NOMO-1 (cell line): ENCODE data around the gene RAB1A.
"Not testable (repeated sequence)": the region's sequence is repeated elsewhere in the genome, so short reads cannot be mapped to it uniquely, and the experiment has no call there.

Experiments used
- DNase-seq, 2 experiments: peaks; one replicate each; lab custom pipeline; 2025; ENCODE audit not compliant: unreplicated experiment in 2 of 2; lab: John Stamatoyannopoulos, UW

RAB1A gene

DNA sequence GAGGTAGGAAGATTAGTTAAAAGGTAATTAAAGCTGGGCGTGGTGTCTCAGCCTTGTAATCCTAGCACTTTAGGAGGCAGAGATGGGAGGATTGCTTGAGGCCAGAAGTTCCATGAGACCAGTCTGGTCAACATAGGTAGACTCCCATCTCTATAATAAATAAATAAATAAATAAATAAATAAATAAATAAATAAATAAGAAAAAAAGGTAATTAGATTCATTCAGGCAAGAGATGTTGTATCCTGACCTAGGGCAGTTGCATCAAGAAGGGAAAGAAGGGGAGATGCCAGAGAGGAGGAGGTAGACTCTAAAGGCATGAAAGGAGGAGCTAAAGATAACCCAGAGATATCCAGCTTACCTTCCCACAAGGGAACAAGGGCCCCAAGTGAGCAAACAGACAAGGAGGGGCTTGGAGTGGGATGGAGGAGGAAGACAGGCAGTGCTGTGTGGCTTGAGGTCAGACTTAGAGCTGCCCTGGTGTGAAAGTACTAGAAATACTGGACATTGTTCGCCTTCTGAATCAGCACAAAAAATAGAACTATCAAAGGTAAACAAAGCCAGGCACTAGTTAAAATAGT is 7.4 kb upstream of the RAB1A start:
- no peak for DNase-seq

DNA sequence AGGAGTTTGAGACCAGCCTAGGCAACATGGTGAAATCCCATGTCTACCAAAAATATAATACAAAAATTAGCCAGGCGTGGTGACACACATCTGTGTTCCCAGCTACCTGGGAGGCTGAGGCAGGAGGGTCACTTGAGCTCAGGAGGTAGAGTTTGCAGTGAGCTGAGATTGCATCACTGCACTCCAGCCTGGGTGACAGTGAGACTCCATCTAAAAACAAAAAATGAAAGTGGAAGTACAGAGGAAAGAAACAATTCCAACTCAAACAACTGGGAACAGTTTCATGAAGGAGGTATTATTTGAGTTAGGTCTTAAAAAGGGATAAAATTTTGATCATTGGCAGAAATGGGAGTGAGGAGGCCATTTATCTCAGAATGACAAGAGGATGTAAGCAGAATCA is 6.3 kb upstream of the RAB1A start:
- DNase-seq, result no peak

DNA sequence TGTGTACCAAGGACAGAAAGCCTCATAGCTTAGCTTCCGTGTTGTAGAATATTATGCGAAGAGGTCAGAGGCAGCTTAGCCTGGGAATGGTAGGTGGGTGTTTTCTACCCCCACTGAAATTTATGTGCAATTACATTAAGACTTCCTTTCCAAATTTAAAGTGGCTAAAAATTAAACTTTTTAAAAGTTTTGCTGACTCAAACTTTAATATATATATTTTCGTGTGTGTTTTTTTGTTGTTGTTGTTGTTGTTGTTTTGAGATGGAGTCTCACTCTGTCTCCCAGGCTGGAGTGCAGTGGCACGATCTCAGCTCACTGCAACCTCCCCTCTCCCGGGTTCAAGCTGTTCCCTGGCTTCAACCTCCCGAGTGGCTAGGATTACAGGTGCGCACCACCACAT is 4.3 kb upstream of the RAB1A start:
- DNase-seq, result no peak

DNA sequence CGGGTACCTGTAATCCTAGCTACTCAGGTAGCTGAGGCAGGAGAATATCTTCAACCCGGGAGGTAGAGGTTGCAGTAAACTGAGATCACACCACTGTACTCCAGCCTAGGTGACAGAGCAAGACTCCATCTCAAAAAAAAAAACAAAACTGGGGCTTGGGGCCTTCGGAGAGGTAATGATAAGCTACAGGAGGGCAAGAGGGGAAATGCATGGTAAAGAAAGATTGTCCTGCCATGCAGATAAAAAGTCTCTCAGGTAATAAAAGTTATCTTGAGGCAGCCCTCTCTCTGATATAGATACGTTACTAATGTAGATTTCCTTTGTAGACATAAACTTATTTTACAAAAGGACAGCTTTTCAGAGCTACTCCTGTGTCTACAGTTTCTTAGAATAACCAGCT is 3.7 kb upstream of the RAB1A start:
- no peak for DNase-seq

DNA sequence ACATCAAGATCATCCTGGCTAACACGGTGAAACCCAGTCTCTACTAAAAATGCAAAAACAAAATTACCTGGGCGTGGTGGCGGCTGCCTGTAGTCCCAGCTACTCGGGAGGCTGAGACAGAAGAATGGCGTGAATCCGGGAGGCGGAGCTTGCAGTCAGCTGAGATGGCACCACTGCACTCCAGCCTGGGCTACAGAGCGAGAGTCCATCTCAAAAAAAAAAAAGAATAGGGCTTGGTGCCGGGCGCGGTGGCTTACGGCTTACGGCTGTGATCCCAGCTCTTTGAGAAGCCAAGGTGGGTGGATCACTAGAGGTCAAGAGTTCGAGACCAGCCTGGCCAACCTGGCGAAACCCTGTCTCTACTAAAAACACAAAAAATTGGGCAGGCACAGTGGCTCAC is 3.0 kb upstream of the RAB1A start:
- not testable (repeated sequence) for DNase-seq

DNA sequence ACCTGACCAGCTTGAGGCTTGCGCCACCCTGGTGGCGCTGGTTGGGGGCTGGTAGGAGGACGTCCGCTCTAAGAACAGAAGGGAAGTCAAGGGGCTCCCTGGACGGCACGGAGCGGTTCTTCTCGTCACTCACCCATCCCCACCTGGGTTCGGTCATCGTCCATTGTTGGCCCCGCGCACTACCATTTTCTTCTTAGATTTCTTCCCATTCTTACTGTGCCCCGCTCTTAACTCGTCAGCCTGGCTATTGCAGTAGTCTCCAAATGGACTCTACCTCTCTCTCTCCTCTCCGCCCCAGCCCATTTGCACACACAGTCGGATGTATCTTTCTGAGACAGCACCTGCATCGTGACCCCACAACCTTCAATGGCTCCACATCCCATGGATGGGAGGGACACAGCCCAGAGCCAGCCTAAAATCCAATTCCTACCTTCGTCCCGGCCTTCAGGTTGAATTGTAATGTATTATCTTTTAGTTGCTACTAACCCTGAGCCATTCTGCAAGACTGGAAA is 814 bp upstream of the RAB1A start:
- DNase-seq, result peak; percentile 72 to 86

DNA sequence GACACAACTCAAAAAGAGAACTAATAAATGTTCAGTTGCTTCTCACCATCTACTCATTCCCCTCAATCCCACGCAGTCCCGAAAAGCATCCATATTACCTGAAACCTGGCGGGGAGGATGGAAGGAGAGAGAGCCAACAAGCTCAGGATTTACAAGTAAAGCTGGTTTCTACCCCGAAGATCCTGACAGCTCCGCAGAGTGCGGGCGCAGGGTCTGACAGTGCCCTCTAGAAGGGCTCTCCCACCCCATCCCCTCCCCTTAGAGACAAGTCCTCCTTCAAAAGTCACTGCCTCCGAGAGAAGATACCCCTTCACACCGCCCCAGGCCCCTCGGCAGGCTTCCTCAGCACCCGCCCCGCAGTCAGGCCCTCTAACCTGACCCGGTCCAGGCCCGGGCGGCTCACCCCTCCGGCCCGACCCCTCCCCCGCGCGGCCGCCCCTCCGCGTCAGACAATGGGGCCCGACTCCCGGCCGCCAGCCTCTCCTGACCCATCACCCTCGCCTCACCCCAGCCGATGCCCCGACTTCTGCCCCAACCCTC is 550 bp downstream of the RAB1A start:
- no peak for DNase-seq

DNA sequence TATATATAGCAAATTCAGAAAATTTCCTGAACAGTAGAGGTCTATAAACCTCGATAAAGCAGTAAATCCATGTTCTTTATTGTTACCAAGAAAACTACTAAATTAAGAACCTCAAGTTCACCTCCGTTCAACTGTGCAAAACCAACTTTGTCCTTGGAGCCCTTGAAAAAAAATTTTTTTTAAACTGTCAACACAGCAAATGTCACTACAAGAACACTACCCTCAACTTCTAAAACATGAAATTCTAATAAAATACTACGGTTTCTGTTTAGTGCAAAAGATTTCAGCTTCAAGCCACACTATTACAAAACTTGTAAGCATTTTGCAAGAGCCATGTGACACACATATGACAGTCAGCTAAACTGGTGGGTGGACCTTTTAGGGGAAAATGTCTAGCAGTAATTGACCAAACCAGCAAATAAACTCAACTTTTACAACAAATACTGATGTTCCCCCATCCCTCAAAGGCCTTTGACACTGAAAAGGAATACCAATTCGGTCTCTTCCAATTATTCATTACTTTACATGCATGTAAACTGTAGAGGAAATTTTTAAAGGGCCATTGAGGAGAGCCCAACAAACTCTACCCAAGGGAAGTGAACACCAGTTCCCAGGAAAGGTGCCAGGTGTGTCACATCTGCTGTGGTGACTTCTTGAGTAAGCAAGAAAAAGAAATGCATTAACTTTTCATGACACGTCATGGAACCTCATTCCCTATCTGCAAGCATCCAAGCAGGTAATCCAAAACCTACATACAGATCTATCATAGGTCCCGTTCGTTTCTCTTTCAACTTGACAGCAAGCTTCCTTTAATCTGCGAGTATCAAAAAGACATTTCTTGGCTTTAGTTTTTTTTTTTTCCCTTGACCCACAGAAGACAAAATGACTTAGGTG is 1.4 kb downstream of the RAB1A start:
- peak; percentile 70 to 86 for DNase-seq

DNA sequence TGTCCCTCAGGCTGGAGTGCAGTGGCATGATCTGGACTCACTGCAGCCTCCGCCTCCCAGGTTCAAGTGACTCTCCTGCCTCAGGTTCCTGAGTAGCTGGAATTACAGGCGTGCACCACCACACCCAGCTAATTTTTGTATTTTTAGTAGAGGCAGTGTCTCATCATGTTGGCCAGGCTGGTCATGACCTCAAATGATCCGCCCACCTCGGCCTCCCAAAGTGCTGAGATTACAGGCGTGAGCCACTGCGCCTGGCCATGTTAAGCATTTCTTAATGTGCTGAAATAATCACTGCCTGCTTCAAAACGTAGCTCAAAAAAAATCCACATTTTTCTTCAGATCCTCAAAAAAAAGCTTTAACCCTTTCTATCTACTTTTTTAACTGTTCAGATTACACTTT is 4.4 kb downstream of the RAB1A start:
- not testable (repeated sequence) for DNase-seq

DNA sequence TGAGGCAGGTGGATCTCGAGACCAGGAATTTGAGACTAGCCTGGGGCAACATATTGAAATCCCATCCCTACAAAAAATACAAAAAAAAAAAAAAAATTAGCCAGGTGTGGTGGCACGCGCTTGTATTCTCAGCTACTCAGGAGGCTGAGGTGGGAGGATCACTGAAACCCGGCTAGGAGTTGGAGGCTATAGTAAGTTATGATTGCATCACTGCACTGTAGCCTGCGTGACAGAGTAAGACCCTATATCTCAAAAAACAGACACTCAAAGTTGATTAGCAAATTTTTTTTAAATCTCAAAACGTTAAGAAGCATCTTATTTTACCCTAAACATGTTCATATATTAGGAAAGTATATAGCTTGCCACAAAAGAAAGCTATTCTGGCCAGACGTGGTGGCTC is 7.6 kb downstream of the RAB1A start:
- no peak for DNase-seq

DNA sequence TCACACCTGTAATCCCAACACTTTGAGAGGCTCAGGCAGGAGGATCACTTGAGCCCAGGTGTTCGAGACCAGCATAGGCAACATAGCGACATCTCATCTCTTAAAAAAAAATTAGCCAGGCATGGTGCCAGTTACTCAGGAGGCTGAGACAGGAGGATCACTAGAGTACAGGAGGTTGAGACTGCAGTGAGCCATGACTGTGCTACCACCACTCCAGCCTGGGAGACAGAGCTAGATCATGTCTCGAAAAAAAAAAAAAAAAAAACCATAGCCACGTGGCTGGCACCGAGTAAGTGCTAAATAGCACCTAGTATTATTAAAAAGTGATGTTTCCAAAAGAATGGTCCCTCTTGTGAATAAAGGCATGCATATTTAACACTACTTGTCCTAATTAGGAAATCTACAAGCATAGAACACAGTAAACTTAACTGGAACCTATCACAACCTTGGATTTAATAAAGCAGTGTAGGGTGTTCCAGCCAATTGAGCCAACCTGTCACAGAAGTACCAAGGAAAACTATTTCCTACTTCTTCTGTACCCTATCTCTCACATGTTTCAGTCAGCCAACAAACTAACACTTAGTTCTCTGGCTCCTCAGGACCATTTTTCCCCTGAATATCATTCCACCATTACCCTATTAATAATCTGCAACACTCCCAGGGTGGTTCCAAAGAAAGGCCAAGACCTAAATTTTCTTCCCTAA is 8.8 kb downstream of the RAB1A start:
- no peak for DNase-seq

DNA sequence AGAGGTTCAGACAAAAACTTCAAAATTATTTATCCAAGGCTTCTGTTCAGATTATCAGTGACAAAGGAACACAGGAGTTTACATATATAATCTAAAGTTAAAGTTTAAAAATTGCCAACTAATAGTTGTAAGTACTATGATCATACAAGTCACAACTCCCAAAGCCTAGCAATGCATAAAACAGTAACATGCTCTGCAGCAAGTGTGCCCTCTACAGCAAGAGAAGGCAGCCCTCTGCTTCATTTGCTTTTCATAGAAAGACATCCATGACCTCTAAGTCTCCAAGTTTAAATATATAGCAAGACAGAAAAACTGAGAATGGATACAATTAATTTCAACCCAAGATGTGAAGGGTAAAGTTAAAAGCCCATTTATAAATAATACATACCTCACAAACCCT is 13.3 kb downstream of the RAB1A start:
- no peak for DNase-seq

DNA sequence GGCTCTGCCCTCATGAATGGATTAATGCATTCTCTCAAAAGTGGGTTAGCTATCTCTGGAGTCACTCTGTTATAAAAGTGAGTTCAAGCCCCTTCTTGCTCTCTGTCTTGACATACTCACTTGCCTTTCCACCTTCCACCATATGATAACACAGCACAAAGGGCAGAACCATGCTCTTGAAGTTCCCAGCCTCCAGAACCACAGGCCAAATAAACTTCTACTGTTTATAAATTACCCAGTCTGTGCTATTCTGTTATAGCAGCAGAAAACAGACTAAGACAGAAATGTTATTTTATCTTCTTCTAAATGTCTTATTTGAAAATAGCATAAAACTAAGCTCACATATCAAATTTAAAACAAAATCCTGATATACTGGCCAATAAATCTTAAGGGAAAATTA is 15.0 kb downstream of the RAB1A start:
- no peak for DNase-seq

DNA sequence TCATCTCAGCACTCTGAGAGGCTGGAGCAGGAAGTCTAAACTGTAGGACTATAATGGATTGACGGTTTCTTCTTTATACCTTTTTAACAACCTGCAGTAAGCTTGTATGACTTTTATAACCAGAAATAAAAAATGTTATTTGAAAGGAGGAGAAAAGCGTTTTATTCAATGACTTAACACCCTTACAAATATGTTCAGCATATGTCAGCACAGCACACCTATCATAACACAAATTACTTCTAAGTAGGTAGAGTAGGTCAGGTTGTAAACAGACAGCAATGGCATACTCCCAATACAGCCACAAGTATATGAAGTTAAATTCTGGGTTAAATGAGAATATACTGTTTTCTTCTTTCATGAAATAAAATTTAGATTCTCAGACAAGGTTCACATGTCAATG is 16.1 kb downstream of the RAB1A start:
- no peak for DNase-seq

DNA sequence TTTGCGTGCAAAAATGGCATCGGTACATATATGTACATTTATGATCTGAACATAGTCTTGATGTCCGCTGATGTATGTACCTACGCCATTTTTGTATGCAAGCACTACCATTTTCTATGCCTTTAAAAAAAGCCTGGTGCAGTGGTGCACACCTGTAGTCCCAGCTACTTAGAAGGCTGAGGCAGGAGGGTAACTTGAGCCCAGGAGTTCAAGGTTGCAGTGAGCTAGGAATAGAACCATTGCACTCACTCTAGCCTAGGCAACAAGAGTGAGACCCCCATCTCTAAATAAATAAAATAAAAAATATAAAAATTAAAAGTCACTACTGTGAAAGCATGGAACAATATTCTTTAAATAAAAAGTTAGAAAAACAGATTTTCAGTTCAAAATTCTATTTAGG is 16.7 kb downstream of the RAB1A start:
- DNase-seq, result no peak

DNA sequence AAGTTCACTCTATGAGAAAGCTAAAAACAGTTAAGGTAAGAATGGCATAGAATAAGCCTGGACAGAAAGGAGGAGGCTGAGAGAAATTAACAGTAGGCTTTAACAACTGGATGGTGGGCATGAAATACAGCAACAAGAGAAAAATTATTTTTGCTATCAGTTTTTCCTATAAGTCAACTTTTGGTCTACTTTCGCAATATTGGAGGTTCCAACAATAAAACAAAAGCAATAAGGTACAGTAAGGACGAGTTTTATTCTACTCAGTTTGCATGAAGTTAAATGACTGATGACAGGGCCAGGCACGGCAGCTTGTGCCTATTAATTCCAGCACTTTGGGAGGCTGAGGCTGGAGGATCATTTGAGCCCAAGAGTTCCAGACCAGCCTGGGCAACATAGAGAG is 17.3 kb downstream of the RAB1A start:
- no peak for DNase-seq

DNA sequence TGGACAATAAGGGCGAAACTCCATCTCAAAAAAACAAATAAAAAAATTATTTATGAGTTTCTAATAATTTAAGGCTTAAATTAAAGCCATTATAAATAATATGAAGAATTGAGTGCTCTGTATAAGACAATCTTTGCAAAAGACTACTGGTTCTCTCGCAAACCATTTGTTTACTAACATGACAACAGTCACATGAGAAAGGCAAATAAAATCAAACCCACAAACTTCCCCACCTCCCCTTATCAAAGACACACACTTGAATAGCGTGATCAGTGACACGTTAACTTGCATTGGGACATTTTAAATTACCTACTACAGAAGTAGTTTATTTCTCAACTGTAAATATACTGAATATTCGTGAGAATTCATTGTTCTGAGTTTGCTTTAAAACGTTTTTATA is 21.1 kb downstream of the RAB1A start:
- no peak for DNase-seq

DNA sequence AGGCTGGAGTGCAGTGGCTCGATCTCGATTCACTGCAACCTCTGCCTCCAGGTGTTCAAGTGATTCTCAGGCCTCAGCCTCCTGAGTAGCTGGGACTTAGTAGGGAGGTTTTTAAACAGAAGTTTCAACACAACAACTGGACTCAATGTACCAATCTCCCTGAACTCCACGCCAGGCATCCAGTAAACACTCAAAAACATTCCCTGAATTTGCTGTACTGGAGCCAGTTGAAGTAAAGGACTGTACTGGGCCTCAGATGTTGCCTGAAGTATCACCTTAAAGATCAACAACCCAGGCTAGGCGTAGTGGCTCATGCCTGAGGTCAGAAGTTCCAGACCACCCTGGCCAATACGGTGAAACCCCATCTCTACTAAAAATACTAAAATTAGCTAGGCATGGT is 22.4 kb downstream of the RAB1A start:
- DNase-seq, result no peak

DNA sequence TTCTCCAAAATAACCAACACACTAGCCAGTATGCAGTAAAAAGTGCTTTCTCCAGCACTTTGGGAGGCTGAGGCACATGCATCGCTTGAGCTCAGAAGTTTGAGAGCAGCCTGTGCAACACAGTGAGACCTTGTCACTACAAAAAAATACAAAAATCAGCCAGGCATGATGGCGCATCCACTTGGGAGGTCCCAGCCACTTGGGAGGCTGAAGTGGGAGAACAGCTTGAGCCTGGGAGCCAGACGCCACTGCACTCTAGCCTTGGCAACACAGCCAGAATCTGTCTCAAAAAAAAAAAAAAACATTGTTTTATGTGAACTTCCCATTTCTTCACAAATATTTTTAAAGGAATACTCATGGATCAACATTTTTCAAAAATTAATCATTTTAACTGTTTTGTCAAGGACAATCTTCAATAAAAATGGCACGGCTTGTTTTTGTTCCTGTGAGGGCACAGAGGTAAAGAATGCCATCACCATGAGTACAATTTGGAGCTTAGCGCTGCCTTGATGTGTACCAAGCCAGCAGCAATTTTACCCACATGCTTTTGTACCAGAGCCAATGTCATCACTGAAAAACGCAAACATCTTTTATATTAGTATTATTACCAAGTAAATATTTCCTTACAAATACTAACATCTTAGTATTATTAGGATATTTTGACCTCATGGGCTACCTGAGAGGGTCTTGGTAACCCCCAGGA is 26.7 kb downstream of the RAB1A start:
- no peak for DNase-seq

DNA sequence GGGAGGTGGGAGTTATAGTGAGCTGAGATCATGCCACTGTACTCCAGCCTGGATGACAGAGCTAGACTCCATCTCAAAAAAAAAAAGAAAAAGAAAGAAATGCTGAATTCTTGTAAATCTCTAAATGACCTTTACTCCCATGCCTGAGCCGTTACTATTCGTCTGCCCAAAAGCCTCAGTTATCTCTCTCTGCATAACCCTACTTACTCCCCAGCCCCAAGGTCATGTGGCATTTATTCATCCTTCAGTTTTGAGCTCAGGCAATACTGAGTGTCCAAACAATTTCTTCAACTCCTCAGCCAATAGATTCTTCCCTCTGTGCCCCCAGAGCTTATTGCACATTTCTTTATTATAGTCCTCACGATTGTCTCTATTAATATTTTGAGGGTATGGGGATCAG is 28.8 kb downstream of the RAB1A start:
- DNase-seq, result no peak

DNA sequence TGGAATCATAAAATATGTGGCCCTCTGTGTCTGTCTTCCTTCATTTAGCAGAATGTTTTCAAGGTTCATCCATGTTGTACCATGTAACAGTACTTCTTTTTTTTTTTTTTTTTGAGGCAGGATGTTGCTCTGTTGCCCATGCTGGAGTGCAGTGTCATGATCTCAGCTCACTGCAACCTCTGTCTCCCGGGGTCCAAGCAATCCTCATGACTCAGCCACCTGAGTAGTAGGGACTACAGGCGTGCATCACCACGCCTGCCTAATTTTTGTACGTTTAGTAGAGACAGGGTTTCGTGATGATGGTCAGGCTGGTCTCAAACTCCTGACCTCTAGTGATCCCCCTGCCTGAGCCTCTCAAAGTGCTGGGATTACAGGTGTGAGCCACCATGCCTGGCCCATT is 31.2 kb downstream of the RAB1A start:
- DNase-seq, result no peak
